Lower leg skin (tissue), 3 donors: Measurements from ENCODE around the gene BIRC7.

ENCODE experiments used
- CTCF ChIP-seq, 3 donors: fragments of 450-650 bp; IDR thresholded peaks; one replicate each; pipeline ENCODE4 v1.5.1; 2016; ENCODE audit warnings: antibody characterized with exemption in 3 of 3, mild to moderate bottlenecking in 3 of 3, moderate library complexity in 2 of 3
- POLR2A ChIP-seq, 2 donors: fragments of 450-650 bp; IDR thresholded peaks; one replicate each; pipeline ENCODE4 v1.6.1; 2016 to 2017; ENCODE audit warnings: antibody characterized with exemption in 2 of 2, mild to moderate bottlenecking in 1 of 2, moderate library complexity in 1 of 2

GRCh38 chr20:63288581-63289251 lies 53.0 kb downstream of the BIRC7 start:
- TF ChIP-seq CTCF (IDR thresholded peaks at IDR 0.05): no peak
- TF ChIP-seq POLR2A (IDR thresholded peaks at IDR 0.05): no peak
